GM13977 (cell line): ENCODE results near the gene CLMP.

ENCODE experiments used
- DNase-seq: peaks from one replicate; pipeline ENCODE4 v3.0.0; 2012; ENCODE audit warnings: low spot score
- CTCF ChIP-seq: IDR thresholded peaks from 2 replicates; pipeline ENCODE4 v1.5.1; 2012; ENCODE audit warnings: mild to moderate bottlenecking, control low read depth; ENCODE audit not compliant: insufficient read depth; ENCODE audit errors: extremely low read depth, missing control alignments
- in situ Hi-C: fragments of 300-500 bp; cut with MboI; formaldehyde crosslinking; loops from one replicate; pipeline ENCODE4 v1.12.0; 2022; ENCODE audit warnings: low sequenced_read_pairs, low pct_unique_long_range_greater_than_20kb, mixed read lengths, inconsistent platforms; ENCODE audit not compliant: unreplicated experiment

CLMP gene

GRCh38 chr11:123195188-123196059 lies at the start of gene CLMP:
TSS of gene CLMP (minus strand) at chr11:123195248. CDS start at chr11:123194940, 308 bp downstream.
- in situ Hi-C loops, result no loop called here
- TF ChIP-seq CTCF, result no peak
- DNase-seq, result peak; percentile 43

GRCh38 chr11:123241874-123242543 lies 47.0 kb upstream of the CLMP start:
- no peak for DNase-seq
- in situ Hi-C loops, result loop anchor here (10.0 kb wide), 1 partner anchor 127 kb away; no protein-coding TSS in a partner anchor
- no peak for TF ChIP-seq CTCF

- no peak for TF ChIP-seq CTCF
- no peak for DNase-seq
- in situ Hi-C loops, result loop anchor here (10.0 kb wide), 1 partner anchor 126 kb away; no protein-coding TSS in a partner anchor
Measured at GRCh38 chr11:123241294-123241693, 46.2 kb upstream of the CLMP start.

GRCh38 chr11:123239191-123240150 lies 44.4 kb upstream of the CLMP start:
- TF ChIP-seq CTCF, result no peak
- no peak for DNase-seq
- in situ Hi-C loops, result loop anchor here (10.0 kb wide), 1 partner anchor 125 kb away; no protein-coding TSS in a partner anchor

GRCh38 chr11:123238297-123238696 lies 43.2 kb upstream of the CLMP start:
- TF ChIP-seq CTCF, result no peak
- DNase-seq, result no peak
- in situ Hi-C loops, result no loop called here

- in situ Hi-C loops, result no loop called here
- no peak for DNase-seq
- no peak for TF ChIP-seq CTCF
Measured at GRCh38 chr11:123236879-123237278, 41.8 kb upstream of the CLMP start.
